ENCODE data around the gene BOD1L1. TPM values are rescaled to one million over a fixed set of nuclear protein-coding genes. Genes with fewer than 3 reads are reported as not detected.
A peak's percentile ranks its signal among the peaks of the same experiment; 100 is the strongest.

The BOD1L1 gene
- total RNA-seq = 10 to 100 TPM; 28.6 to 31.9 TPM
- long read RNA-seq, partial matches to known transcripts = 37 of 45 reads
- long read RNA-seq, other reads (novel, unspliced or antisense) = 8 of 45 reads

GRCh38 chr4:13627606-13628311 is at the start of gene BOD1L1:
TSS of gene BOD1L1 (minus strand) at chr4:13627725. CDS start at chr4:13627587, 138 bp downstream.
- intact Hi-C loops (cut with DNase I, micrococcal nuclease) = no loop called here
- DNase-seq (peak; percentile 89 to 91), ATAC-seq (peak; percentile 98)

GRCh38 chr4:13674971-13675370 is 47.4 kb upstream of the BOD1L1 start:
- DNase-seq (no peak), ATAC-seq (no peak)
- intact Hi-C loops (cut with DNase I, micrococcal nuclease) = no loop called here

GRCh38 chr4:13673167-13673566 is 45.6 kb upstream of the BOD1L1 start:
- DNase-seq (no peak), ATAC-seq (no peak)
- intact Hi-C loops (cut with DNase I, micrococcal nuclease) = no loop called here

GRCh38 chr4:13670456-13671160 is 43.1 kb upstream of the BOD1L1 start:
- intact Hi-C loops (cut with DNase I, micrococcal nuclease) = no loop called here
- DNase-seq = no peak
- ATAC-seq = no peak

- DNase-seq = no peak
- ATAC-seq = no peak
- intact Hi-C loops (cut with DNase I, micrococcal nuclease) = no loop called here
Observed at GRCh38 chr4:13665701-13666660, 38.5 kb upstream of the BOD1L1 start.

- DNase-seq (no peak), ATAC-seq (no peak)
- intact Hi-C loops (cut with DNase I, micrococcal nuclease) = loop anchor here in 1 of 2 donors (10.0 kb wide), 1 partner anchor 595 kb away; no protein-coding TSS in a partner anchor
Observed at GRCh38 chr4:13659341-13660070, 32.0 kb upstream of the BOD1L1 start.

- ATAC-seq (peak; percentile 26), DNase-seq (peak in 1 of 2 donors; percentile 70)
- intact Hi-C loops (cut with DNase I, micrococcal nuclease) = loop anchor here in 1 of 2 donors (10.0 kb wide), 1 partner anchor 598 kb away; no protein-coding TSS in a partner anchor
Observed at GRCh38 chr4:13656569-13657405, 29.3 kb upstream of the BOD1L1 start.

GRCh38 chr4:13654162-13654797 is 26.8 kb upstream of the BOD1L1 start:
- peak; percentile 57 to 85 for DNase-seq
- peak; percentile 95 for ATAC-seq
- intact Hi-C loops (cut with DNase I, micrococcal nuclease) = loop anchor here in 1 of 2 donors (10.0 kb wide), 1 partner anchor 601 kb away; no protein-coding TSS in a partner anchor

GRCh38 chr4:13653766-13654161 is 26.2 kb upstream of the BOD1L1 start:
- DNase-seq (no peak), ATAC-seq (no peak)
- intact Hi-C loops (cut with DNase I, micrococcal nuclease) = loop anchor here in 1 of 2 donors (10.0 kb wide), 1 partner anchor 601 kb away; no protein-coding TSS in a partner anchor

- intact Hi-C loops (cut with DNase I, micrococcal nuclease) = no loop called here
- DNase-seq = no peak
- no peak for ATAC-seq
Observed at GRCh38 chr4:13647031-13647430, 19.5 kb upstream of the BOD1L1 start.

- ATAC-seq = no peak
- DNase-seq = no peak
- intact Hi-C loops (cut with DNase I, micrococcal nuclease) = no loop called here
Observed at GRCh38 chr4:13645075-13645474, 17.6 kb upstream of the BOD1L1 start.

- no peak for ATAC-seq
- DNase-seq = no peak
- intact Hi-C loops (cut with DNase I, micrococcal nuclease) = no loop called here
Observed at GRCh38 chr4:13642170-13642950, 14.8 kb upstream of the BOD1L1 start.

- ATAC-seq (no peak), DNase-seq (no peak)
- intact Hi-C loops (cut with DNase I, micrococcal nuclease) = no loop called here
Observed at GRCh38 chr4:13641084-13641483, 13.6 kb upstream of the BOD1L1 start.

GRCh38 chr4:13640149-13640940 is 12.8 kb upstream of the BOD1L1 start:
- DNase-seq (no peak), ATAC-seq (no peak)
- intact Hi-C loops (cut with DNase I, micrococcal nuclease) = no loop called here

- DNase-seq (no peak), ATAC-seq (no peak)
- intact Hi-C loops (cut with DNase I, micrococcal nuclease) = no loop called here
Observed at GRCh38 chr4:13635286-13635799, 7.8 kb upstream of the BOD1L1 start.

All from left colon (tissue), 2 donors.